OCI-LY7 (cell line): ENCODE measurements around the gene CDCP2.

Source experiments
- EZH2phosphoT487 ChIP-seq: fragments of 200-600 bp; sonication (generic); IDR thresholded peaks from 2 replicates; pipeline ENCODE4 v1.6.1; 2018; ENCODE audit warnings: low read depth, borderline replicate concordance, mild to moderate bottlenecking, mixed run types, antibody characterized with exemption, low read length, moderate library complexity, mixed read lengths
- TF ChIP-seq, protein P1 (sequence below): fragments of 200-600 bp; sonication (generic); conservative IDR thresholded peaks from 2 replicates; pipeline ENCODE4 v1.5.1; 2014; ENCODE audit warnings: mild to moderate bottlenecking, antibody characterized with exemption, low read length, moderate library complexity, mixed read lengths

- TF ChIP-seq, protein P1, sequence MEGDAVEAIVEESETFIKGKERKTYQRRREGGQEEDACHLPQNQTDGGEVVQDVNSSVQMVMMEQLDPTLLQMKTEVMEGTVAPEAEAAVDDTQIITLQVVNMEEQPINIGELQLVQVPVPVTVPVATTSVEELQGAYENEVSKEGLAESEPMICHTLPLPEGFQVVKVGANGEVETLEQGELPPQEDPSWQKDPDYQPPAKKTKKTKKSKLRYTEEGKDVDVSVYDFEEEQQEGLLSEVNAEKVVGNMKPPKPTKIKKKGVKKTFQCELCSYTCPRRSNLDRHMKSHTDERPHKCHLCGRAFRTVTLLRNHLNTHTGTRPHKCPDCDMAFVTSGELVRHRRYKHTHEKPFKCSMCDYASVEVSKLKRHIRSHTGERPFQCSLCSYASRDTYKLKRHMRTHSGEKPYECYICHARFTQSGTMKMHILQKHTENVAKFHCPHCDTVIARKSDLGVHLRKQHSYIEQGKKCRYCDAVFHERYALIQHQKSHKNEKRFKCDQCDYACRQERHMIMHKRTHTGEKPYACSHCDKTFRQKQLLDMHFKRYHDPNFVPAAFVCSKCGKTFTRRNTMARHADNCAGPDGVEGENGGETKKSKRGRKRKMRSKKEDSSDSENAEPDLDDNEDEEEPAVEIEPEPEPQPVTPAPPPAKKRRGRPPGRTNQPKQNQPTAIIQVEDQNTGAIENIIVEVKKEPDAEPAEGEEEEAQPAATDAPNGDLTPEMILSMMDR, result no peak
- no peak for TF ChIP-seq EZH2phosphoT487
These were observed 56.4 kb downstream of the CDCP2 start for GRCh38 chr1:54096227-54096876.
